DLD1 (cell line): ENCODE measurements around the gene HK1.
"Not testable (repeated sequence)": the region's sequence is repeated elsewhere in the genome, so short reads cannot be mapped to it uniquely, and the experiment has no call there.

Experiments
- in situ Hi-C: cut with HindIII; loops from 2 replicates; pipeline ENCODE4 v1.10.0; 2017; ENCODE audit warnings: low sequenced_read_pairs

The HK1 gene

DNA sequence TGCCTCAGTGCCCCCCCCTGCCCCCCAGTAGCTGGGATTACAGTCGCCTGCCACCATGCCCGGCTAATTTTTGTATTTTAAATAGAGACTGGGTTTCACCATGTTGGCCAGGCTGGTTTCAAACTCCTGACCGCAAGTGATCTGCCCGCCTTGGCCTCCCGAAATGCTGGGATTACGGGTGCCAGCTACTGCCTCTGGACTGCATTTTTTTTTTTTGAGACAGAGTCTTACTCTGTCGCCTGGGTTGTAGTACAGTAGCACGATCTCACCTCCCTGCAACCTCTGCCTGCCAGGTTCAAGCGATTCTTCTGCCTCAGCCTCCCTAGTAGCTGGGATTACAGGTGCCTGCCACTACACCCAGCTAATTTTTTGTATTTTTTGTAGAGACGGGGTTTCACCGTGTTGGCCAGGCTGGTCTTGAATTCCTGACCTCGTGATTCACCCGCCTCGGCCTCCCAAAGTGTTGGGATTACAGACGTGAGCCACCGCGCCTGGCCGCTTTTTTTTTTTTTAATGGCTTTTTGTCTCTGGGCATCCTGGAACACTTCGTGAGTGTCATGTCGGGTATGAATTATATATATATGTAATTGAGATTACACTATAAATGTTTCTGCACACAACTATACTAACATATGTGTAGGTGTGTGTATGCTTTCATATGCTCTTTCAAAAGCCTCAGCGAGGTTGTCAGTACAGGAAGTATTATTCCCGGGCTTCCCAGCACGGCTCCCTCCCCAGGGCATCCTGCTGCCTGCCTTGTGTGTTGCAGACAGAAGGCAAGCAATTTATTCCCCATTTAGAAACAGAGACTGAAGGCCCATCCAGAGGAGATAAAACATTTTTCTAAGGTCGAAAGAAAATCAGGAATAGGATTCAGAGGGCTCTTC lies 47.6 kb downstream of the HK1 start:
- in situ Hi-C loops: not testable (repeated sequence)

DNA sequence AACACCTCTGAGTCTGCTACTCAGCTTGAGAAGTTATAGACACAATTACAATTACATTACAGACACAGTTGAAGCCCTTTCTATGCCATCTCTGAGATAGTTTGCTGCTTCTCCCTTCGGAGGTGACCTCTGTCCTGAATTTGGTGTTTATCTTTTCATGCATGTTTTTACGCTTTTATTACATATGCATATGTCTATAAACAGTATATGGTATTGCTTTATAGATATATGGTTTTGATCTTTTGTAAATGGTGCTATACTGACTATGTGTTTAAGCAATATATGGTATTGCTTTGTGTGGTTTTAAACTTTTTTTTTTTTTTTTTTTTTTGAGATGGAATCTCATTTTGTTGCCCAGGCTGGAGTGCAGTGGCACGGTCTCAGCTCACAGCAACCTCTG lies 48.4 kb downstream of the HK1 start:
- in situ Hi-C loops: no loop called here

GRCh38 chr10:69327463-69328379 lies 49.4 kb downstream of the HK1 start:
- in situ Hi-C loops: no loop called here

DNA sequence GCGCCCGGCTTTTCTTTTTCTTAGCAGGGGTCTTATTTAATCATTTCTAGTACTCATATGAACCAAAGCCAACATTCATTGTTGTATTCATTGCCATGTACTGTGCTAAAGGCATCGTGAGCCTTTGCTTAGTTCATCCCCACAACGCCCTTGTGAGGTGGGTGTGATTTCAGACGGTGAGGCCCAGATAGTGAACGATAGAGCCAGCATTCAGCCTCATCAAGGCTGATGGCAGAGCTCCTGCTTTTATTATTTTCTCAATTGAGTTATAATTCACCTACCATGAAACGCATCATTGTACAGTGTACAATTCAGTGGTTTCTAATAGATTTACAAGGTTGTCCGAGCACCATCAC lies 50.1 kb downstream of the HK1 start:
- in situ Hi-C loops: no loop called here

DNA sequence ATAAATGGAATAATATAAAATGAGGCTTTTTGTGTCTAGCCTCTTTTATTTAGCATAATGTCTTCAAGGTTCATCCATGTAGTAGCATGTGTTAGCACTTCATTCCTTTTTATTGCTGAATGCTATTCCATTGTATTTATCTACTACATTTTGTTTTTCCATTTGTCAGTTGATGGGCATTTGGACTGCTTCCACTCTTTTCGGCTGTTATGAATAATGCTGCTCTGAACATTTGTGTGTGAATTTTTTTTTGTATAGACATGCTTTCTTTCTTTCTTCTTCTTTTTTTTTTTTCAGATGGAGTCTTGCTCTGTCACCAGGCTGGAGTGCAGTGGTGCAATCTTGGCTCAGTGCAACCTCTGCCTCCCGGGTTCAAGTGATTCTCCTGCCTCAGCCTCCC lies 50.6 kb downstream of the HK1 start:
- in situ Hi-C loops: not testable (repeated sequence)

GRCh38 chr10:69329721-69330178 lies 51.5 kb downstream of the HK1 start:
- in situ Hi-C loops: no loop called here

DNA sequence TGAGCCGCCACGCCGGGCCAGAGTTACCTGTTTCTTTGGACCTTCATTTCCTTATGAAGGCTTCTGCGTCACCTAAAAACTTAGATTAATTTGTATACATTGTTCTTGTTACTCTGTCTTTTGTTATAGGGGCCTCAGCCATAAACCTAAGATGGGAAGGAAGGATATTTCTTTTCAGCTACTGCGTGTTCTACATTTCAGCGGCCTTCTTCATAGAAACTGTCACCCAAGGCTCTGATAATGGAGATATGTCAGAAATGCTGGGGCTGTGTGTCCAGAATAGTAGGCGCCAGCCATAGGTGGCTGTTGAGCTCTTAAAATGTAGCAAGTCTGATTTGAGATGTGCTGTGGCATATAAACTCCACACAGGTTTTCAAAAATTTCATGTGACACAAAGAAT lies 52.9 kb downstream of the HK1 start:
- in situ Hi-C loops: no loop called here

GRCh38 chr10:69332278-69333010 lies 54.1 kb downstream of the HK1 start:
- in situ Hi-C loops: no loop called here

DNA sequence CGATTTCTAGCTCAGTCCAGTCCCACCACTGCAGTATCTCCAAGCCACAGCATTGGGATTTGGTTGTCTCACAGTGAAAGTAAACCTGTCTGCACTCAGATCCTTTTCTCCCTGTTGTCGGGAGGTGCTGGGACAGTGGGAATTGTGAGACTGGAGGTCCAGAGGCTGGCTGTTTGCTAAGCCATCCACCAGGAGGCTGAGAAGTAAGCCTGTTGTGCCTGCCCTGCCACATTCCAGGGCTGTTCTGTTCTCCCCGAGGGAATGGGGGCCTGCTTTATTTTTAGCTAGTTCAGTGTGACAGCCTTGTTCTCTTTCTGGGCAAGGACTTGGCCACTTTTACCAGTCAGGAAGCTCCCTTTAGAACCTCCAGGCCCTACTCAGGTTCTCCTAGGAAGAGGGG lies 54.9 kb downstream of the HK1 start:
- in situ Hi-C loops: no loop called here

DNA sequence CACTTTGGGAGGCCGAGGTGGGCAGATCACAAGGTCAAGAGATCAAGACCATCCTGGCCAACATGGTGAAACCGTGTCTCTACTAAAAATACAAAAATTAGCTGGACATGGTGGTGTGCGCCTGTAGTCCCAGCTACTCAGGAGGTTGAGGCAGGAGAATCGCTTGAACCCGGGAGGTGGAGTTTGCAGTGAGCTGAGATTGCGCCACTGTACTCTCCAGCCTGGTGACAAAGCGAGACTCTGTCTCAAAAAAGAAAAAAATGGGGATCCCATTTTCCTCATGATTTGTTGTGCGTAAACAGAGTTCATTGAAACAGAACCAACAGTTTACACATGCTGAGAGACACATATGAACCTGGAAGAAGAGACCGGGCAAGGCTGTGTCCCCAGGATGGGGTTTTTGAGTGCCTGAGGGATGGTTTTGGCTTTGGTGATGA lies 55.6 kb downstream of the HK1 start:
- in situ Hi-C loops: not testable (repeated sequence)

- in situ Hi-C loops: no loop called here
Observed at GRCh38 chr10:69334302-69335062, 56.2 kb downstream of the HK1 start.

- in situ Hi-C loops: no loop called here
Observed at GRCh38 chr10:69335063-69335587, 56.8 kb downstream of the HK1 start.

GRCh38 chr10:69335613-69336012 lies 57.3 kb downstream of the HK1 start:
- in situ Hi-C loops: no loop called here

GRCh38 chr10:69336952-69337295 lies 58.6 kb downstream of the HK1 start:
- in situ Hi-C loops: no loop called here

DNA sequence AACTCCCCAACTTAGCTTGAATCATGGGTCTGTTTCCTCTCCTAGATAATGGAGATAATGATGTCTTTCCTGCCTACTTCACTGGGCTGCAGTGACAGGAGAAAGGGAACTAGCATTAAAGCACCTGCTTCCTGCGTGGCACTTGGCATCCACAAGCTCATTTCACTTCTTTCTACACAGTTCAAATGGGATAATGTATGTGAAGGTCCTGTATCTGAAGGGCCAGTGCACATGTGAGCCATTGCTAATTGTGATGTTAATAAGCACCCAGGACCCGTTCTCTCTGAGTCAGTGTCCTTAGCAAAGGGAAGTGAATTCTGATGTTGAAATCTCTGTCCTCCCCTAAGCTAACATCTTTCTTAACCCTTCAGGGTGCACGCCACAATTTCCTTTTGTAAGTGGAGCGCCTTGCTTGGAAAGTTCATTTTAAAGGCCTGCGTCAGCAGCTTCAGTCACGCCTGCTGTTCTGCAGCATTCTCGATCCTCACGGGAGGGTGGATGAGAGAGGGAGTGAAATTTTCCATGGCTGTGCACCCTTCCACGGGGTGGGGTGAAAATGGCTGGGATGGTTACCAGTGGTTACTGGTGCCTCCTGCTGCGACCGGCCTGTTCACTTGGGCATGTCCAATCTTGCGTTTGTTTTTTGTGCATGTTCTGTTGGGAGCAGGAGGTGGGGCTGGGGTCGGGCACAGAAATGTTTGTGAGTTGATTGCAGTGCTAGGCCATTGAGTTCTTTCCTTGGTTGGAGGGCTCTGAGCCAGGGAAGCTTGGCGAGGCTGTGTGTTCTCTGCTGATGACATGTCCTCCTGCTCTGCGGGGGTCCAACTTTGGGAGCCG lies 59.2 kb downstream of the HK1 start:
- in situ Hi-C loops: no loop called here

DNA sequence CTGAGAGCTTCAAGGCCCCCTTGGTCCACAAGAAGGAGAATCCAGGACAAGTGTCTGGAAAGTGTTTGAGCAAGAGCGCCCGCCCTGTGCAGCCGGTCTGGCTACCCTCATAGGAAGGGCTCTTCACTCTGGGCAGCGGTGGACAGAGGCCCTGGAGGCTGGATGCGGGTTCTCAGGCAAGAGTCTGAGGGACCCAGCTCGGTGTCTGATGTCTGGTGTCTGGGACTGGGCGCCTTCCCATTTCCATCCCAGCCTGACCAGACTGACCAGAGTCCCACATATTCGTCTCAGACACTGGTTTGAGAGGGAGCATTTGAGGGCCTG lies 59.8 kb downstream of the HK1 start:
- in situ Hi-C loops: no loop called here

- in situ Hi-C loops: no loop called here
Observed at GRCh38 chr10:69338547-69339450, 60.5 kb downstream of the HK1 start.

DNA sequence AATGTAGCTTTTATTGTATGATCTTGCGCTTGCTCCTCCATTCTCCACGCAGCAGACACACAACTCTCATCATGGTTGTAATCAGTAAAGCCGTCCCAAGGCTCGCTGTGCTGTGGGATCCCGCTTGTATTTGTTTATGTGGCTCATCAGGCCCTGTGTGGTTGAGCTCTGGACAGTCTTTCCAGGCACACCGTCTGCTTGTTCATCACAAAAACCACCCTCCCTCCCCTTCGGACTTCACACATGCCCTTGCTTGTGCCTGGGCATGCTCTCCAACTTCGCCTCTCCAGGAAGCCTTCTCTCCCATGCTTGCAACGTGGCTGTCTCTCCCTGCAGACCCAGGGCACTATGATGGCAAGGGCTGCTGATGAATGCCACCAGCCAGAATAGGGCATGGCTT lies 62.4 kb downstream of the HK1 start:
- in situ Hi-C loops: loop anchor here (10.0 kb wide), 1 partner anchor 96 kb away; no protein-coding TSS in a partner anchor
